Stimulated activated CD8-positive, alpha-beta memory T cell treated with anti-CD3 and anti-CD28 coated beads, Interleukin-12 subunit alpha, Interleukin-12 subunit beta, amount 100 ng/mL, for 4 hours (primary cell): Measurements from ENCODE around the gene HYDIN.
"Not testable (repeated sequence)": the region's sequence is repeated elsewhere in the genome, so short reads cannot be mapped to it uniquely, and the experiment has no call there.

ENCODE experiments used
- DNase-seq: peaks from one replicate; pipeline ENCODE4 v3.0.0-alpha.2; 2020; ENCODE audit warnings: low read depth

HYDIN gene

GRCh38 chr16:71105881-71106280, 124.6 kb downstream of the HYDIN start:
- not testable (repeated sequence) for DNase-seq

GRCh38 chr16:71083573-71083972, 146.9 kb downstream of the HYDIN start:
- not testable (repeated sequence) for DNase-seq

- not testable (repeated sequence) for DNase-seq
Measured at GRCh38 chr16:71080777-71081176, 149.7 kb downstream of the HYDIN start.

- DNase-seq: not testable (repeated sequence)
Measured at GRCh38 chr16:71080262-71080661, 150.3 kb downstream of the HYDIN start.

GRCh38 chr16:71070651-71071050, 159.9 kb downstream of the HYDIN start:
- DNase-seq: not testable (repeated sequence)

GRCh38 chr16:71069842-71070241, 160.7 kb downstream of the HYDIN start:
- not testable (repeated sequence) for DNase-seq

- not testable (repeated sequence) for DNase-seq
Measured at GRCh38 chr16:71053897-71054609, 176.5 kb downstream of the HYDIN start.

- DNase-seq: not testable (repeated sequence)
Measured at GRCh38 chr16:71050307-71050706, 180.2 kb downstream of the HYDIN start.

GRCh38 chr16:71039368-71040111, 191.0 kb downstream of the HYDIN start:
- DNase-seq: not testable (repeated sequence)

- not testable (repeated sequence) for DNase-seq
Measured at GRCh38 chr16:71038421-71038820, 192.1 kb downstream of the HYDIN start.

GRCh38 chr16:71037987-71038386, 192.5 kb downstream of the HYDIN start:
- DNase-seq: not testable (repeated sequence)

GRCh38 chr16:71028032-71028727, 202.3 kb downstream of the HYDIN start:
- DNase-seq: not testable (repeated sequence)

- DNase-seq: not testable (repeated sequence)
Measured at GRCh38 chr16:71027511-71027910, 203.0 kb downstream of the HYDIN start.

GRCh38 chr16:71023851-71024439, 206.6 kb downstream of the HYDIN start:
- DNase-seq: not testable (repeated sequence)

- DNase-seq: not testable (repeated sequence)
Measured at GRCh38 chr16:71021961-71022537, 208.5 kb downstream of the HYDIN start.

- not testable (repeated sequence) for DNase-seq
Measured at GRCh38 chr16:71019067-71019682, 211.3 kb downstream of the HYDIN start.

GRCh38 chr16:71015419-71015818, 215.1 kb downstream of the HYDIN start:
- DNase-seq: not testable (repeated sequence)

- not testable (repeated sequence) for DNase-seq
Measured at GRCh38 chr16:71009440-71010223, 220.9 kb downstream of the HYDIN start.

GRCh38 chr16:71006516-71006915, 224.0 kb downstream of the HYDIN start:
- not testable (repeated sequence) for DNase-seq

GRCh38 chr16:70999735-71000134, 230.8 kb downstream of the HYDIN start:
- not testable (repeated sequence) for DNase-seq
